WTC11 (cell line): ENCODE data around the gene CPSF3. TPM values are rescaled to one million over a fixed set of nuclear protein-coding genes. Genes with fewer than 3 reads are reported as not detected.

Experiments
- ATAC-seq: fragments of 200-7000 bp; cut with Tn5 transposase; 2 replicates; pipeline ENCODE4 v1.10.0; 2021; ENCODE audit warnings: mild to moderate bottlenecking, moderate library complexity
- CTCF ChIA-PET: fragments of 300-600 bp; sonication (Branson Sonifier 250); formaldehyde crosslinking; loops from one replicate; lab custom pipeline; 2021; ENCODE audit warnings: antibody characterized with exemption; lab: Charles Lee
- POLR2A ChIA-PET: fragments of 350-600 bp; sonication (Branson Sonifier 250); formaldehyde crosslinking; loops from one replicate; lab custom pipeline; 2021; ENCODE audit warnings: antibody characterized with exemption; lab: Charles Lee
- DNase-seq: peaks from one replicate; pipeline ENCODE4 v3.0.0; 2021; ENCODE audit warnings: low spot score
- H3K27ac Mint-ChIP-seq: 2 replicates; pipeline ENCODE4 v1.8.0; 2021; ENCODE audit warnings: mixed read lengths
- H3K27me3 Mint-ChIP-seq: 2 replicates; pipeline ENCODE4 v1.8.0; 2021; ENCODE audit warnings: low read depth, mild to moderate bottlenecking, moderate library complexity, mixed read lengths
- H3K36me3 Mint-ChIP-seq: 2 replicates; pipeline ENCODE4 v1.8.0; 2021; ENCODE audit warnings: mixed read lengths
- H3K4me1 Mint-ChIP-seq: 2 replicates; pipeline ENCODE4 v1.8.0; 2022; ENCODE audit warnings: mixed read lengths
- H3K4me3 Mint-ChIP-seq: 2 replicates; pipeline ENCODE4 v1.8.0; 2021; ENCODE audit warnings: mild to moderate bottlenecking, moderate library complexity, mixed read lengths
- H3K9me3 Mint-ChIP-seq: 2 replicates; pipeline ENCODE4 v1.8.0; 2021; ENCODE audit warnings: mixed read lengths
- ATF1 ChIP-seq: sonication (generic); formaldehyde crosslinking; IDR thresholded peaks from 2 replicates; pipeline ENCODE4 v1.8.1; 2023; ENCODE audit warnings: mild to moderate bottlenecking, moderate library complexity, missing genetic modification reagents
- ELF4 ChIP-seq: sonication (generic); formaldehyde crosslinking; IDR thresholded peaks from 2 replicates; pipeline ENCODE4 v1.8.1; 2022; ENCODE audit warnings: low read depth, mild to moderate bottlenecking, moderate library complexity, missing genetic modification reagents
- ETV6 ChIP-seq: sonication (generic); formaldehyde crosslinking; IDR thresholded peaks from 2 replicates; pipeline ENCODE4 v1.8.1; 2022; ENCODE audit warnings: mild to moderate bottlenecking, missing genetic modification reagents
- GABPB1 ChIP-seq: sonication (generic); formaldehyde crosslinking; IDR thresholded peaks from 2 replicates; pipeline ENCODE4 v1.8.1; 2023; ENCODE audit warnings: mild to moderate bottlenecking, missing genetic modification reagents
- IRF1 ChIP-seq: sonication (generic); formaldehyde crosslinking; IDR thresholded peaks from 2 replicates; pipeline ENCODE4 v1.8.0; 2023; ENCODE audit warnings: missing genetic modification reagents
- IRF2 ChIP-seq: sonication (generic); formaldehyde crosslinking; IDR thresholded peaks from 2 replicates; pipeline ENCODE4 v1.8.0; 2022; ENCODE audit warnings: low read depth, missing genetic modification reagents, borderline replicate concordance
- MYBL2 ChIP-seq: sonication (generic); formaldehyde crosslinking; IDR thresholded peaks from 2 replicates; pipeline ENCODE4 v1.8.1; 2023; ENCODE audit warnings: mild to moderate bottlenecking, moderate library complexity, missing genetic modification reagents
- NFYB ChIP-seq: sonication (generic); formaldehyde crosslinking; conservative IDR thresholded peaks from 2 replicates; pipeline ENCODE4 v1.8.0; 2022; ENCODE audit warnings: low read depth, missing genetic modification reagents
- PRRX2 ChIP-seq: fragments of 250-450 bp; sonication (Bioruptor Pico); IDR thresholded peaks from 2 replicates; pipeline ENCODE4 v1.8.0; 2021; ENCODE audit warnings: mild to moderate bottlenecking
- SMAD4 ChIP-seq: sonication (generic); formaldehyde crosslinking; IDR thresholded peaks from 2 replicates; pipeline ENCODE4 v1.8.0; 2022; ENCODE audit warnings: mild to moderate bottlenecking, missing genetic modification reagents
- SP1 ChIP-seq: sonication (generic); formaldehyde crosslinking; conservative IDR thresholded peaks from 2 replicates; pipeline ENCODE4 v1.8.1; 2022; ENCODE audit warnings: missing genetic modification reagents
- TEAD1 ChIP-seq: sonication (generic); formaldehyde crosslinking; IDR thresholded peaks from 2 replicates; pipeline ENCODE4 v1.8.0; 2022; ENCODE audit warnings: mild to moderate bottlenecking, missing genetic modification reagents
- USF2 ChIP-seq: sonication (generic); formaldehyde crosslinking; IDR thresholded peaks from 2 replicates; pipeline ENCODE4 v1.8.1; 2023; ENCODE audit warnings: mild to moderate bottlenecking, missing genetic modification reagents, moderate library complexity
- ZBTB21 ChIP-seq: sonication (generic); formaldehyde crosslinking; IDR thresholded peaks from 2 replicates; pipeline ENCODE4 v1.8.1; 2023; ENCODE audit warnings: mild to moderate bottlenecking, missing genetic modification reagents, borderline replicate concordance
- ZNF121 ChIP-seq: sonication (generic); formaldehyde crosslinking; IDR thresholded peaks from 2 replicates; pipeline ENCODE4 v1.8.0; 2023; ENCODE audit warnings: missing genetic modification reagents
- ZNF281 ChIP-seq: sonication (generic); formaldehyde crosslinking; IDR thresholded peaks from 2 replicates; pipeline ENCODE4 v1.8.0; 2023; ENCODE audit warnings: mild to moderate bottlenecking, missing genetic modification reagents
- ZNF512 ChIP-seq: sonication (generic); formaldehyde crosslinking; IDR thresholded peaks from 2 replicates; pipeline ENCODE4 v1.8.1; 2022; ENCODE audit warnings: missing genetic modification reagents, borderline replicate concordance
- total RNA-seq: library from RNA; stranded (reverse); gene quantifications from 3 replicates; pipeline ENCODE4 v1.2.3, GENCODE V29; 2021
- TF ChIP-seq, protein P1 (sequence below): fragments of 250-450 bp; sonication (Bioruptor Pico); IDR thresholded peaks from 2 replicates; pipeline ENCODE4 v1.9.0; 2021; ENCODE audit warnings: mild to moderate bottlenecking
- TF ChIP-seq, protein P2 (sequence below): sonication (generic); formaldehyde crosslinking; conservative IDR thresholded peaks from 2 replicates; pipeline ENCODE4 v1.8.1; 2023; ENCODE audit warnings: mild to moderate bottlenecking, low read depth, missing genetic modification reagents, moderate library complexity

Gene CPSF3
- total RNA-seq, 1 experiment from 2014 or later: 88.4 TPM

DNA sequence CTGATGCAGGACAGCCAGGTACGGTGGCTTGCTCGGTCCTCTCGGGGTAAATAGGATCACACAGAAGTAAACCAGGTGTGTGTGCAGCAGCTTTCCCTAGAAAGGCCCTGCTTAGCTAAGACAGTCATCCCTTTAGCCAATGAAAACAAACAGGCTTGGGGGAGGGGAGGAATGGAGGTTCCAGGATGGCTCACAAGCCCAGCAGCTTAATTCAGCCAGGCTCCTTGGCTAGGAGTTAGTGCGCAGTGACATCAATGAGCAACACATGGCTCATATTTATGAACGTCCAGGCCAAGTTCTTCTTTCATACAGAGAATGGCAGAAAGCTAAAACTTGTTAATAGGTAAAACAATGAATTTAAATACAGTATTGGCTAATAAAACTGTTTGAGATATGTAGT lies 61.1 kb downstream of the CPSF3 start:
- CTCF ChIA-PET: no interaction called here
- no peak overlapping the region for H3K27ac Mint-ChIP-seq

More for the DNA sequence above, 61.1 kb downstream of the CPSF3 start:
- ATAC-seq (no peak), DNase-seq (no peak)
- no peaks in the 10 kb centered on the region for H3K4me1 Mint-ChIP-seq
- no peaks in the 10 kb centered on the region for H3K9me3 Mint-ChIP-seq
- H3K36me3 Mint-ChIP-seq: peaks cover 35% of the 10 kb centered on the region
- H3K27me3 Mint-ChIP-seq: no peaks in the 10 kb centered on the region
- POLR2A ChIA-PET: interaction anchor here (1.1 kb wide), 1 partner anchor 11 kb away, joined by 3 read pairs; no protein-coding TSS in a partner anchor
- H3K4me3 Mint-ChIP-seq: no peak overlapping the region
- TF ChIP-seq ZNF512 (CRISPR knock-in tag) (no peak), ZBTB21 (CRISPR knock-in tag) (no peak), IRF2 (CRISPR knock-in tag) (no peak), TEAD1 (CRISPR knock-in tag) (no peak), MYBL2 (no peak), ELF4 (CRISPR knock-in tag) (no peak), ZNF121 (no peak), GABPB1 (CRISPR knock-in tag) (no peak), PRRX2 (CRISPR knock-in tag) (no peak), ATF1 (CRISPR knock-in tag) (no peak), NFYB (CRISPR knock-in tag) (no peak), IRF1 (CRISPR knock-in tag) (no peak), ETV6 (CRISPR knock-in tag) (no peak), SMAD4 (CRISPR knock-in tag) (no peak), USF2 (CRISPR knock-in tag) (no peak), ZNF281 (no peak), SP1 (no peak)
- TF ChIP-seq, protein P1, sequence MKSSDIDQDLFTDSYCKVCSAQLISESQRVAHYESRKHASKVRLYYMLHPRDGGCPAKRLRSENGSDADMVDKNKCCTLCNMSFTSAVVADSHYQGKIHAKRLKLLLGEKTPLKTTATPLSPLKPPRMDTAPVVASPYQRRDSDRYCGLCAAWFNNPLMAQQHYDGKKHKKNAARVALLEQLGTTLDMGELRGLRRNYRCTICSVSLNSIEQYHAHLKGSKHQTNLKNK (CRISPR knock-in tag): no peak
- TF ChIP-seq, protein P2, sequence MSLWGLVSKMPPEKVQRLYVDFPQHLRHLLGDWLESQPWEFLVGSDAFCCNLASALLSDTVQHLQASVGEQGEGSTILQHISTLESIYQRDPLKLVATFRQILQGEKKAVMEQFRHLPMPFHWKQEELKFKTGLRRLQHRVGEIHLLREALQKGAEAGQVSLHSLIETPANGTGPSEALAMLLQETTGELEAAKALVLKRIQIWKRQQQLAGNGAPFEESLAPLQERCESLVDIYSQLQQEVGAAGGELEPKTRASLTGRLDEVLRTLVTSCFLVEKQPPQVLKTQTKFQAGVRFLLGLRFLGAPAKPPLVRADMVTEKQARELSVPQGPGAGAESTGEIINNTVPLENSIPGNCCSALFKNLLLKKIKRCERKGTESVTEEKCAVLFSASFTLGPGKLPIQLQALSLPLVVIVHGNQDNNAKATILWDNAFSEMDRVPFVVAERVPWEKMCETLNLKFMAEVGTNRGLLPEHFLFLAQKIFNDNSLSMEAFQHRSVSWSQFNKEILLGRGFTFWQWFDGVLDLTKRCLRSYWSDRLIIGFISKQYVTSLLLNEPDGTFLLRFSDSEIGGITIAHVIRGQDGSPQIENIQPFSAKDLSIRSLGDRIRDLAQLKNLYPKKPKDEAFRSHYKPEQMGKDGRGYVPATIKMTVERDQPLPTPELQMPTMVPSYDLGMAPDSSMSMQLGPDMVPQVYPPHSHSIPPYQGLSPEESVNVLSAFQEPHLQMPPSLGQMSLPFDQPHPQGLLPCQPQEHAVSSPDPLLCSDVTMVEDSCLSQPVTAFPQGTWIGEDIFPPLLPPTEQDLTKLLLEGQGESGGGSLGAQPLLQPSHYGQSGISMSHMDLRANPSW: no peak
- TF ChIP-seq, all 79 proteins: peak for 0
